Heart left ventricle (tissue), 16 donors: ENCODE results near the gene XPNPEP3. TPM values are rescaled to one million over a fixed set of nuclear protein-coding genes. Genes with fewer than 3 reads are reported as not detected.
"Not testable (repeated sequence)": the region's sequence is repeated elsewhere in the genome, so short reads cannot be mapped to it uniquely, and the experiment has no call there.

Experiments
- ATAC-seq, 4 donors: fragments of 200-7000 bp; cut with Tn5 transposase; one replicate each; pipeline ENCODE4 v1.9.1; 2020 to 2022; ENCODE audit warnings: moderate library complexity in 4 of 4, mild to moderate bottlenecking in 3 of 4, moderate number of reproducible peaks in 1 of 4
- DNase-seq, 5 donors: peaks; one replicate each; pipeline ENCODE4 v3.0.0-alpha.2; 2020
- H3K27ac ChIP-seq, 12 donors: fragments of 200-600 bp; sonication (generic) in 4 of 12; one replicate each; pipeline versions ENCODE4 v1.5.0 to v1.8.0; 2016 to 2022; ENCODE audit warnings: mild to moderate bottlenecking in 2 of 12
- H3K27me3 ChIP-seq, 9 donors: fragments of 200-600 bp; sonication (generic) in 2 of 9; one replicate each; pipeline versions ENCODE4 v1.5.1 to v1.8.0; 2016 to 2022; ENCODE audit warnings: mild to moderate bottlenecking in 3 of 9
- H3K36me3 ChIP-seq, 9 donors: fragments of 200-600 bp; sonication (generic) in 2 of 9; one replicate each; pipeline versions ENCODE4 v1.5.0 to v1.8.0; 2018 to 2022; ENCODE audit warnings: mild to moderate bottlenecking in 2 of 9
- H3K4me1 ChIP-seq, 12 donors: fragments of 200-600 bp; sonication (generic) in 4 of 12; one replicate each; pipeline versions ENCODE4 v1.5.0 to v1.8.0; 2016 to 2022; ENCODE audit warnings: mild to moderate bottlenecking in 3 of 12
- H3K4me3 ChIP-seq, 12 donors: fragments of 200-600 bp; sonication (generic) in 4 of 12; one replicate each; pipeline versions ENCODE4 v1.5.0 to v1.8.0; 2017 to 2022; ENCODE audit warnings: mild to moderate bottlenecking in 9 of 12, moderate library complexity in 4 of 12
- H3K9me3 ChIP-seq, 12 donors: fragments of 200-600 bp; sonication (generic) in 4 of 12; one replicate each; pipeline versions ENCODE4 v1.5.0 to v1.8.0; 2016 to 2022; ENCODE audit warnings: mild to moderate bottlenecking in 1 of 12
- CTCF ChIP-seq, 12 donors: fragments of 200-600 bp; sonication (generic) in 4 of 12; IDR thresholded peaks; one replicate each; pipeline versions ENCODE4 v1.5.0 to v1.8.0; 2018 to 2022; ENCODE audit warnings: antibody characterized with exemption in 12 of 12, mild to moderate bottlenecking in 5 of 12
- POLR2A ChIP-seq, 2 donors: fragments of 450-650 bp; IDR thresholded peaks; one replicate each; pipeline ENCODE4 v1.6.1; 2017; ENCODE audit warnings: antibody characterized with exemption in 2 of 2, mild to moderate bottlenecking in 2 of 2, moderate library complexity in 2 of 2
- WGBS, 4 donors: extraction: QIAGEN DNeasy Blood & Tissue Kit in 2 of 4; methylation state at CpG; one replicate each; pipeline versions ENCODE4 v1.1.5 to v1.1.7; 2013 to 2018; 5-methylcytosine and 5-hydroxymethylcytosine counted together
- intact Hi-C, 10 donors: fragments of 100-400 bp; cut with DNase I; formaldehyde crosslinking; loops; one replicate each; pipeline versions ENCODE4 v1.11.1 to v1.14.2; 2022
- polyA plus RNA-seq, 2 donors: library from polyadenylated mRNA; stranded (reverse); fragments of 200-250 nt; gene quantifications; one replicate each; pipeline ENCODE4 v1.2.3, GENCODE V29; 2013
- total RNA-seq, 9 donors: library from RNA; depleted of rRNA in 2 of 9; stranded (reverse); fragments of >200 nt in 2 of 9; fragmentation: NEBNext Ultra II Directional in 3 of 9; extraction: Animal tissue kit (Norgen Biotek cat#: 25700) in 3 of 9; gene quantifications; one replicate each; pipeline versions ENCODE4 v1.1.0 to v1.2.4, GENCODE V29; 2016 to 2023
- donor health status: ischemic (EF 13 %, LVEDD 7.1; RV severe dilation, severe dysfunction).
- donor health status: healthy with polysubstance abuse.
- donor health status: DM: no; HTN: yes; CAD: no.
- donor health status: DM: no; HTN: no; CAD: no.
- donor health status: ischemic (EF 25% LVEDD 6.9; RV normal size, moderate dysfunction).
- donor health status: ischemic (EF 25% LVEDD 5.7; RV mildly dilated, moderate dysfunction).
- donor health status: healthy.
- donor health status: DM: yes; HTN: yes; CAD: no.
- donor health status: ischemic (EF 35%, LVEDD 5.7; RV mildly dilated, moderate dysfunction).
- donor health status: nonischemic (EF 11% LVEDD 7.7; RV severe dilation, severe dysfunction).
- donor health status: DM: yes; HTN: yes; CAD: no.
- donor health status: PGD.
- donor health status: ischemic (EF 29% LVEDD 5.4; RV normal size, mild dysfunction).
- donor health status: nonischemic (EF 23%, LVEDD 6.1; RV moderate dilation, normal function).

Gene XPNPEP3
- total and polyA plus RNA-seq, 11 donors, result 5.1 to 37.9 (median 22.5) TPM

GRCh38 chr22:40898850-40899357 lies 42.0 kb downstream of the XPNPEP3 start:
- no peak for DNase-seq
- no peak overlapping the region for H3K4me3 ChIP-seq
- H3K4me1 ChIP-seq, result peaks cover 0 to 12% (median 0%) of the 10 kb centered on the region in 12 donors
- H3K9me3 ChIP-seq, result no peaks in the 10 kb centered on the region
- no peak for TF ChIP-seq POLR2A (IDR thresholded peaks at IDR 0.05)
- TF ChIP-seq CTCF (IDR thresholded peaks at IDR 0.05), result peak in 11 of 12 donors; percentile 7 to 60 (median 48)
- H3K27ac ChIP-seq, result no peak overlapping the region
- 45 to 50% (median 47%) methylated on average over 3 of the region's 3 CpGs for WGBS, 4 donors
- H3K27me3 ChIP-seq, result no peaks in the 10 kb centered on the region
- peak in 1 of 4 donors; percentile 30 for ATAC-seq
- intact Hi-C loops, result loop anchor here in 1 of 10 donors (10.0 kb wide), 1 partner anchor 214 kb away; no protein-coding TSS in a partner anchor
- peaks cover 0 to 20% (median 2%) of the 10 kb centered on the region in 9 donors for H3K36me3 ChIP-seq

GRCh38 chr22:40904101-40904500 lies 47.2 kb downstream of the XPNPEP3 start:
- H3K36me3 ChIP-seq, result peaks cover 0 to 47% (median 32%) of the 10 kb centered on the region in 9 donors
- DNase-seq, result no peak
- no peaks in the 10 kb centered on the region for H3K9me3 ChIP-seq
- no peak overlapping the region for H3K4me3 ChIP-seq
- peaks cover 0 to 12% (median 0%) of the 10 kb centered on the region in 12 donors for H3K4me1 ChIP-seq
- H3K27me3 ChIP-seq, result no peaks in the 10 kb centered on the region
- 82 to 96% (median 93%) methylated on average over 1 of the region's 1 CpG for WGBS, 4 donors
- peak overlapping the region in 1 of 12 donors; percentile 61 for H3K27ac ChIP-seq
- no peak for ATAC-seq
- intact Hi-C loops, result no loop called here
- TF ChIP-seq POLR2A (IDR thresholded peaks at IDR 0.05) (no peak), CTCF (IDR thresholded peaks at IDR 0.05) (no peak)

GRCh38 chr22:40908895-40909294 lies 51.9 kb downstream of the XPNPEP3 start:
- no peak overlapping the region for H3K27ac ChIP-seq
- H3K36me3 ChIP-seq, result peaks cover 0 to 88% (median 69%) of the 10 kb centered on the region in 9 donors
- no peaks in the 10 kb centered on the region for H3K4me1 ChIP-seq
- TF ChIP-seq CTCF (IDR thresholded peaks at IDR 0.05) (no peak), POLR2A (IDR thresholded peaks at IDR 0.05) (no peak)
- no peaks in the 10 kb centered on the region for H3K27me3 ChIP-seq
- H3K9me3 ChIP-seq, result no peaks in the 10 kb centered on the region
- no peak for ATAC-seq
- 90 to 96% (median 94%) methylated on average over 6 of the region's 6 CpGs for WGBS, 4 donors
- intact Hi-C loops, result no loop called here
- H3K4me3 ChIP-seq, result no peak overlapping the region
- no peak for DNase-seq

GRCh38 chr22:40911772-40912171 lies 54.8 kb downstream of the XPNPEP3 start:
- DNase-seq, result no peak

GRCh38 chr22:40912987-40913386 lies 56.0 kb downstream of the XPNPEP3 start:
- H3K27ac ChIP-seq, DNase-seq, ATAC-seq, H3K9me3 ChIP-seq, H3K4me3 ChIP-seq, H3K4me1 ChIP-seq, H3K27me3 ChIP-seq, intact Hi-C loops: not testable (repeated sequence)
- WGBS, 4 donors, result 92 to 98% (median 97%) methylated on average over 6 of the region's 6 CpGs
- H3K36me3 ChIP-seq, result peaks cover 0 to 100% (median 87%) of the 10 kb centered on the region in 9 donors

More at GRCh38 chr22:40911772-40912171, 54.8 kb downstream of the XPNPEP3 start:
- Histone ChIP-seq H3K27ac (no peak overlapping the region), H3K36me3 (peaks cover 0 to 98% (median 82%) of the 10 kb centered on the region in 9 donors), H3K9me3 (no peaks in the 10 kb centered on the region), H3K27me3 (no peaks in the 10 kb centered on the region), H3K4me3 (no peak overlapping the region), H3K4me1 (no peaks in the 10 kb centered on the region)
- 91 to 96% (median 93%) methylated on average over 3 of the region's 3 CpGs for WGBS, 4 donors
- intact Hi-C loops, result no loop called here
- TF ChIP-seq POLR2A (IDR thresholded peaks at IDR 0.05) (no peak), CTCF (IDR thresholded peaks at IDR 0.05) (no peak)
- ATAC-seq, result no peak
